ENCODE results near the gene DGUOK.

GRCh38 chr2:73921581-73921980, 5.1 kb upstream of the DGUOK start:
- TF ChIP-seq POLR2A (IDR thresholded peaks at IDR 0.05): no peak
- TF ChIP-seq, protein P1, sequence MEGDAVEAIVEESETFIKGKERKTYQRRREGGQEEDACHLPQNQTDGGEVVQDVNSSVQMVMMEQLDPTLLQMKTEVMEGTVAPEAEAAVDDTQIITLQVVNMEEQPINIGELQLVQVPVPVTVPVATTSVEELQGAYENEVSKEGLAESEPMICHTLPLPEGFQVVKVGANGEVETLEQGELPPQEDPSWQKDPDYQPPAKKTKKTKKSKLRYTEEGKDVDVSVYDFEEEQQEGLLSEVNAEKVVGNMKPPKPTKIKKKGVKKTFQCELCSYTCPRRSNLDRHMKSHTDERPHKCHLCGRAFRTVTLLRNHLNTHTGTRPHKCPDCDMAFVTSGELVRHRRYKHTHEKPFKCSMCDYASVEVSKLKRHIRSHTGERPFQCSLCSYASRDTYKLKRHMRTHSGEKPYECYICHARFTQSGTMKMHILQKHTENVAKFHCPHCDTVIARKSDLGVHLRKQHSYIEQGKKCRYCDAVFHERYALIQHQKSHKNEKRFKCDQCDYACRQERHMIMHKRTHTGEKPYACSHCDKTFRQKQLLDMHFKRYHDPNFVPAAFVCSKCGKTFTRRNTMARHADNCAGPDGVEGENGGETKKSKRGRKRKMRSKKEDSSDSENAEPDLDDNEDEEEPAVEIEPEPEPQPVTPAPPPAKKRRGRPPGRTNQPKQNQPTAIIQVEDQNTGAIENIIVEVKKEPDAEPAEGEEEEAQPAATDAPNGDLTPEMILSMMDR (IDR thresholded peaks at IDR 0.05 in 4 of 5, conservative IDR thresholded peaks at IDR 0.05 in 1 of 5): no peak
